Prostate gland (tissue), 2 donors: ENCODE data around the gene ZC3H8. TPM values are rescaled to one million over a fixed set of nuclear protein-coding genes. Genes with fewer than 3 reads are reported as not detected.

Source experiments
- DNase-seq: peaks from one replicate; pipeline ENCODE4 v3.0.0-alpha.2; 2019; ENCODE audit warnings: low spot score
- H3K27ac ChIP-seq, 2 donors: fragments of 200-600 bp; sonication (generic); 2 replicates each; pipeline ENCODE4 v1.5.1; 2017 to 2019
- H3K27me3 ChIP-seq: fragments of 200-600 bp; sonication (generic); replicated peaks from 2 replicates; pipeline ENCODE4 v1.5.1; 2019; ENCODE audit not compliant: insufficient read depth
- H3K36me3 ChIP-seq, 2 donors: fragments of 200-600 bp; sonication (generic); 1 replicate in 1 of 2; 2 replicates in 1 of 2; pipeline versions ENCODE4 v1.5.1 to v1.8.1; 2017 to 2019
- H3K4me1 ChIP-seq: fragments of 200-600 bp; sonication (generic); replicated peaks from 2 replicates; pipeline ENCODE4 v1.5.1; 2019
- H3K4me3 ChIP-seq, 2 donors: fragments of 200-600 bp; sonication (generic); 2 replicates each; pipeline ENCODE4 v1.5.1; 2017 to 2019
- H3K9me3 ChIP-seq: fragments of 200-600 bp; sonication (generic); 2 replicates; pipeline ENCODE4 v1.5.1; 2017
- POLR2A ChIP-seq: fragments of 450-650 bp; IDR thresholded peaks from one replicate; pipeline ENCODE4 v1.6.1; 2016; ENCODE audit warnings: antibody characterized with exemption, mild to moderate bottlenecking
- POLR2AphosphoS5 ChIP-seq: sonication (generic); formaldehyde crosslinking; IDR thresholded peaks from one replicate; pipeline ENCODE4 v1.6.1; 2017; ENCODE audit warnings: antibody characterized with exemption
- WGBS: methylation state at CpG from one replicate; pipeline ENCODE4 v1.1.5; 2018; 5-methylcytosine and 5-hydroxymethylcytosine counted together
- intact Hi-C: fragments of 100-400 bp; cut with DNase I; formaldehyde crosslinking; loops from one replicate; pipeline ENCODE4 v1.14.2; 2022
- total RNA-seq, 2 donors: library from RNA; depleted of rRNA; stranded (reverse); fragments of >200 nt; gene quantifications; one replicate each; pipeline ENCODE4 v1.1.0, GENCODE V29; 2016
- TF ChIP-seq, protein P1 (sequence below), 4 experiments: fragments of 200-600 bp in 2 of 4; fragments of 450-650 bp in 2 of 4; sonication (generic) in 2 of 4; IDR thresholded peaks; 1 replicate in 3 of 4; 2 replicates in 1 of 4; pipeline ENCODE4 v1.5.1; 2016 to 2019; ENCODE audit warnings: antibody characterized with exemption in 4 of 4, mild to moderate bottlenecking in 2 of 4, moderate library complexity in 2 of 4

Gene ZC3H8
- total RNA-seq, 2 donors from 2014 or later = 3.3 to 4.9 TPM

DNA sequence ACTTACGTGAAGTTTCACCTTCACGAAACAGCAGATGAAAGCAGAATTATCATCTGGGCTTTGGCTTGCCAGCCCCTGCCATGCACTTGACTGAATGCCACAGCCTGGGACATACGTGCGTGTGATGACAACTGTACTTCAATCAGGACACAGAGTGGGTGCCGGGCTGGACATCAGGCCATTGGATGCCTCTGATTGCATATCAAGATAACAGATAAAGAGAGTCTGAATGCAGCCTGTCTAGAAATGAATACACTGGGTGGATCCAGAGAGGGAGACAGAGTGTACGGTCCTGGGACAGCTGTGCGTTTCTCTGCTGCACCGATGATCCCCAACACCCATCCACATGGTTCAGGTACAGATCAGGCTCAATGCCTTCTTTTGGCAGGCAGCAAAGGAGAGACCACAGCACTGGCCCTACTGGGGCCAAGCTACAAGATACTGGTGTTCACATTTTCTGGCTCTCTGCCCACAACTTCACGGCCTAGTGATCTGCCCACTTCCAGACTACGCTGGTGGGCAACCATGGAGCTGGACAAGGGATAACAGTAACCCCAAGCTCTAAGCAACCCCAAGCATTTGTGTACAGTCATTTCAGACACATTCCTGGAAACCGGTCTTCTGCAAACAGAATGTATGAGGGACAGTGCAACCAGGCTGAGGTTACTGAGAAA is 81.1 kb downstream of the ZC3H8 start:
- Histone ChIP-seq H3K27me3 (no peaks in the 10 kb centered on the region), H3K9me3 (no peaks in the 10 kb centered on the region), H3K4me3 (no peak overlapping the region), H3K27ac (no peak overlapping the region), H3K36me3 (no peaks in the 10 kb centered on the region), H3K4me1 (no peaks in the 10 kb centered on the region)
- TF ChIP-seq POLR2A (no peak), POLR2AphosphoS5 (no peak)
- TF ChIP-seq, protein P1, sequence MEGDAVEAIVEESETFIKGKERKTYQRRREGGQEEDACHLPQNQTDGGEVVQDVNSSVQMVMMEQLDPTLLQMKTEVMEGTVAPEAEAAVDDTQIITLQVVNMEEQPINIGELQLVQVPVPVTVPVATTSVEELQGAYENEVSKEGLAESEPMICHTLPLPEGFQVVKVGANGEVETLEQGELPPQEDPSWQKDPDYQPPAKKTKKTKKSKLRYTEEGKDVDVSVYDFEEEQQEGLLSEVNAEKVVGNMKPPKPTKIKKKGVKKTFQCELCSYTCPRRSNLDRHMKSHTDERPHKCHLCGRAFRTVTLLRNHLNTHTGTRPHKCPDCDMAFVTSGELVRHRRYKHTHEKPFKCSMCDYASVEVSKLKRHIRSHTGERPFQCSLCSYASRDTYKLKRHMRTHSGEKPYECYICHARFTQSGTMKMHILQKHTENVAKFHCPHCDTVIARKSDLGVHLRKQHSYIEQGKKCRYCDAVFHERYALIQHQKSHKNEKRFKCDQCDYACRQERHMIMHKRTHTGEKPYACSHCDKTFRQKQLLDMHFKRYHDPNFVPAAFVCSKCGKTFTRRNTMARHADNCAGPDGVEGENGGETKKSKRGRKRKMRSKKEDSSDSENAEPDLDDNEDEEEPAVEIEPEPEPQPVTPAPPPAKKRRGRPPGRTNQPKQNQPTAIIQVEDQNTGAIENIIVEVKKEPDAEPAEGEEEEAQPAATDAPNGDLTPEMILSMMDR (IDR thresholded peaks at IDR 0.05) = no peak
- intact Hi-C loops = no loop called here
- no peak for DNase-seq
- 85% methylated on average over 11 of the region's 11 CpGs for WGBS

DNA sequence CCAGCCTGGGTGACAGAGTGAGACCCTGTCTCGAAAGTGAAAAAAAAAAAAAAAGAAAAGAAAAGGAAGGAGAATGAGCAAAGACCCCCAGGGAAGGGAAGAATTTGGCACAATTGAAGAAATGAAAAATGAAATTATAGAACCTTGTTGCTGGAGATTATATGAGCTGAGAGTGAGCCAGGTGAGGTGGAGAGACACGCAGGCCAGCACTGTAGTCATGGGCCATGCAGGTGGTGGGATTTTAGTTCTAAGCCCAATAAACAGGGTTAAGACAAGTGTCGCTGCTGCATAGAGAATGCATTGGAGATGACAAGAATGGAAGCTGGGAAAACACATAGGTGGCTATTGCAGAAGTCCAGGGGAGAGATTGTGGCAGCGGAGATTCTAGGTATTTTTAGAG is 84.3 kb downstream of the ZC3H8 start:
- H3K27ac ChIP-seq = no peak overlapping the region
- no peaks in the 10 kb centered on the region for H3K9me3 ChIP-seq
- DNase-seq = no peak
- 99% methylated on average over 4 of the region's 4 CpGs for WGBS
- intact Hi-C loops = no loop called here
- H3K4me1 ChIP-seq = no peaks in the 10 kb centered on the region
- no peaks in the 10 kb centered on the region for H3K27me3 ChIP-seq
- H3K4me3 ChIP-seq = no peak overlapping the region
- no peaks in the 10 kb centered on the region for H3K36me3 ChIP-seq
- TF ChIP-seq POLR2A (no peak), POLR2AphosphoS5 (no peak)
- TF ChIP-seq, protein P1 (IDR thresholded peaks at IDR 0.05) = no peak

DNA sequence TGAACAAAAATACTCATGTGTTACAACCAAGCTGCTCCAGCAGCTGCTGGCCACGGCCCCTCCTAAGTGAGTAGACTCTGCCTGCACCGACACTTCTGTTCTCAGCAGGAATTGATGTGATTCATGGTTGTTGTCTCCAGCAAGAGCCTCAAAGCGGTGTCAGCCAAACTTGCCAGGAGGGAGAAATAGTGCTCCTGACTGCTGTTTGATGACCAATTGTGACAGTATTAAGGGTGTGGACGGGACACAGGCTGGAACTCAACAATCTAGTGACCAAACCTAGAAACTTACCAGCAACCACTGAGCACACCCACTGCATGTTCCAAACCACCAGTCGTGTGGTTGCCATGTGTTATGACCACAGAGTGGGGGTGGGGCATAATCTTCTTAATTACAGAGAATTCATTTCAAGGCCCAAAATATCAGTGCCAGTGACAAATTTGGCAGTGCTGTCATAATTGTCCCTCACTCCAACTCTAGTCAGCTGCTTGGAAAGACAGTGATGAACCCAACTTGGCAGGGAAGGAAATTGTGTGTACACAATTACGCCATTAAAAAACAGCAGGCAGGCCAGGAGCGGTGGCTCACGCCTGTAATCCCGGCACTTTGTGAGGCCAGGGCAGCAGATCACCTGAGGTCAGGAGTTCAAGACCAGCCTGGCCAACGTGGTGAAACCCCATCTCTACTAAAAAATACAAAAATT is 86.3 kb downstream of the ZC3H8 start:
- no peak for TF ChIP-seq POLR2A
- no peak for TF ChIP-seq POLR2AphosphoS5
- TF ChIP-seq, protein P1 (IDR thresholded peaks at IDR 0.05) = no peak
- no peak for DNase-seq
- no peak overlapping the region for H3K4me3 ChIP-seq
- no peaks in the 10 kb centered on the region for H3K9me3 ChIP-seq
- no peak overlapping the region for H3K27ac ChIP-seq
- H3K36me3 ChIP-seq = no peaks in the 10 kb centered on the region
- H3K27me3 ChIP-seq = no peaks in the 10 kb centered on the region
- no peaks in the 10 kb centered on the region for H3K4me1 ChIP-seq
- intact Hi-C loops = no loop called here
- 80% methylated on average over 10 of the region's 10 CpGs for WGBS

DNA sequence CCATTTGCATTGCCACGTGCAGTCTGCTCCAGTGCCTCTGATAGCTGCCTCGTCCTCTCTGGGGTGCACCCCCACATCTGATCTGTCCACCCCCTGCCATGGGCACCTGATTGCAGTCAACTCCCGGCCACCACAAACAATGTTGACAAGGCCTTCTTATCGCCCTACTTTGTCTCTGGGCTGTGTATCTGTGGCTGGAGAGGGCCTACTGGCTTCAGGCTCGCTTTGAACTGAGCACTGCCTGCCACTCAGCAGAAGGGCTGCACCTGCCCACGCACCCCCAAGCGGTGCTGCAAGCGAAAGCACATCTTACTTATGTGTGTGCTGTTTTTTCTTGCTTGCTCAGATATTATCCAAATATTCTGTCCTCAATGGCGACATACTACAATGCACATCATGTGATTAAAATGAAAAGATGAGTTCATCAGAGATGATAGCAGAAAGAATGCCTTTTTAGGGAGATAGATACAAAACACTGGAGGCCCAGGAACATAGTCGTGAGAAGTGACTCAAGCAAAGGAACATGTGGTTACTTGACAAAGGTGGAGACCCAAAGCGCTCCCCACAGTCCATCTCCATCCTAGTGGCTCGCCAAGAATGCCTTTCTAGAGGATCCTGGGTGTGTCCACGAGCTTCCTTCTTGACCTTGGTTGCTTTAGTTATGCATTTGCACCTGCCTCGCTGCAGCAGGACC is 87.9 kb downstream of the ZC3H8 start:
- Histone ChIP-seq H3K4me1 (no peaks in the 10 kb centered on the region), H3K27ac (no peak overlapping the region), H3K4me3 (no peak overlapping the region), H3K9me3 (no peaks in the 10 kb centered on the region), H3K27me3 (no peaks in the 10 kb centered on the region), H3K36me3 (no peaks in the 10 kb centered on the region)
- DNase-seq = no peak
- intact Hi-C loops = no loop called here
- WGBS = 87% methylated on average over 14 of the region's 14 CpGs
- TF ChIP-seq POLR2AphosphoS5 = no peak
- TF ChIP-seq, protein P1 (IDR thresholded peaks at IDR 0.05) = no peak
- no peak for TF ChIP-seq POLR2A
